Neural progenitor cell (in vitro differentiated cells): ENCODE measurements around the gene NAB2. TPM values are rescaled to one million over a fixed set of nuclear protein-coding genes. Genes with fewer than 3 reads are reported as not detected.

Experiments
- DNase-seq: peaks from one replicate; pipeline ENCODE4 v3.0.0-alpha.2; 2016; ENCODE audit warnings: low spot score
- H2AFZ ChIP-seq: fragments of 200-600 bp; sonication (generic); replicated peaks from 2 replicates; pipeline ENCODE4 v1.6.1; 2016; ENCODE audit warnings: antibody characterized with exemption
- H3F3A ChIP-seq: fragments of 200-600 bp; sonication (generic); 2 replicates; pipeline ENCODE4 v1.6.1; 2016; ENCODE audit warnings: antibody characterized with exemption, low read depth
- H3K27ac ChIP-seq: fragments of 200-600 bp; sonication (generic); 2 replicates; pipeline ENCODE4 v1.5.1; 2016; ENCODE audit warnings: mild to moderate bottlenecking
- H3K27me3 ChIP-seq: fragments of 200-600 bp; sonication (generic); 2 replicates; pipeline ENCODE4 v1.6.1; 2016; ENCODE audit warnings: mild to moderate bottlenecking, moderate library complexity
- H3K36me3 ChIP-seq: fragments of 200-600 bp; sonication (generic); 2 replicates; pipeline ENCODE4 v1.5.1; 2016
- H3K4me1 ChIP-seq: fragments of 200-600 bp; sonication (generic); 2 replicates; pipeline ENCODE4 v1.6.1; 2016; ENCODE audit warnings: mixed run types
- H3K4me2 ChIP-seq: fragments of 200-600 bp; sonication (generic); 2 replicates; pipeline ENCODE4 v1.6.1; 2016
- H3K4me3 ChIP-seq: fragments of 200-600 bp; sonication (generic); 2 replicates; pipeline ENCODE4 v1.5.1; 2016
- H3K79me2 ChIP-seq: fragments of 200-600 bp; sonication (generic); 2 replicates; pipeline ENCODE4 v1.6.1; 2016; ENCODE audit warnings: low read depth
- H3K9ac ChIP-seq: fragments of 200-600 bp; sonication (generic); 2 replicates; pipeline ENCODE4 v1.6.1; 2016
- H3K9me3 ChIP-seq: fragments of 200-600 bp; sonication (generic); 2 replicates; pipeline ENCODE4 v1.5.1; 2016; ENCODE audit warnings: low read depth
- H4K20me1 ChIP-seq: fragments of 200-600 bp; sonication (generic); 2 replicates; pipeline ENCODE4 v1.6.1; 2016; ENCODE audit warnings: low read depth
- H3K27ac Mint-ChIP-seq: 3 replicates; pipeline ENCODE4 v1.8.0; 2021; ENCODE audit warnings: mixed read lengths
- H3K27me3 Mint-ChIP-seq: 2 replicates; pipeline ENCODE4 v1.8.0; 2022; ENCODE audit warnings: low read depth, mild to moderate bottlenecking, inconsistent platforms, moderate library complexity, mixed read lengths; ENCODE audit not compliant: insufficient read depth
- H3K36me3 Mint-ChIP-seq: 3 replicates; pipeline ENCODE4 v1.8.0; 2021; ENCODE audit warnings: mixed read lengths
- H3K4me1 Mint-ChIP-seq: 3 replicates; pipeline ENCODE4 v1.8.0; 2021; ENCODE audit warnings: mixed read lengths
- H3K4me3 Mint-ChIP-seq: 3 replicates; pipeline ENCODE4 v1.8.0; 2021; ENCODE audit warnings: mild to moderate bottlenecking, moderate library complexity, mixed read lengths
- H3K9me3 Mint-ChIP-seq: 3 replicates; pipeline ENCODE4 v1.8.0; 2020; ENCODE audit warnings: mixed read lengths
- CTCF ChIP-seq: fragments of 200-600 bp; sonication (generic); IDR thresholded peaks from 2 replicates; pipeline ENCODE4 v1.5.1; 2017; ENCODE audit warnings: antibody characterized with exemption, mild to moderate bottlenecking
- EZH2 ChIP-seq: fragments of 200-600 bp; sonication (generic); IDR thresholded peaks from 2 replicates; pipeline ENCODE4 v1.6.1; 2017; ENCODE audit warnings: antibody characterized with exemption, mild to moderate bottlenecking, moderate library complexity
- EZH2phosphoT487 ChIP-seq: fragments of 200-600 bp; sonication (generic); IDR thresholded peaks from 2 replicates; pipeline ENCODE4 v1.6.1; 2017; ENCODE audit warnings: antibody characterized with exemption
- total RNA-seq: library from RNA; depleted of rRNA; stranded (reverse); fragments of >200 nt; gene quantifications from 2 replicates; pipeline ENCODE4 v1.2.3, GENCODE V29; 2015; ENCODE audit warnings: low replicate concordance

NAB2 gene
- total RNA-seq, 1 donor from 2014 or later: 19.8 TPM

GRCh38 chr12:57105011-57105753 lies 16.3 kb downstream of the NAB2 start:
- Histone ChIP-seq H3K4me1 (peaks cover 9% of the 10 kb centered on the region), H3F3A (peaks cover 1% of the 10 kb centered on the region), H3K4me3 (no peak overlapping the region), H3K9ac (no peak overlapping the region), H3K79me2 (peaks cover 3% of the 10 kb centered on the region), H3K27me3 (no peaks in the 10 kb centered on the region), H3K36me3 (no peaks in the 10 kb centered on the region), H2AFZ (no peak overlapping the region), H4K20me1 (no peaks in the 10 kb centered on the region), H3K27ac (no peak overlapping the region), H3K4me2 (no peak overlapping the region), H3K9me3 (no peaks in the 10 kb centered on the region)
- Mint-ChIP-seq H3K27ac (no peak overlapping the region), H3K4me1 (peaks cover 28% of the 10 kb centered on the region), H3K4me3 (no peak overlapping the region), H3K27me3 (peaks cover 12% of the 10 kb centered on the region), H3K36me3 (peaks cover 4% of the 10 kb centered on the region), H3K9me3 (peaks cover 2% of the 10 kb centered on the region)
- no peak for DNase-seq
- TF ChIP-seq EZH2phosphoT487 (no peak), EZH2 (no peak), CTCF (no peak)

- peaks cover 4% of the 10 kb centered on the region for H3K36me3 Mint-ChIP-seq
These were observed 17.3 kb downstream of the NAB2 start for GRCh38 chr12:57106021-57106708.

GRCh38 chr12:57107456-57108155 lies 18.7 kb downstream of the NAB2 start:
- H2AFZ ChIP-seq: no peak overlapping the region
- no peaks in the 10 kb centered on the region for H4K20me1 ChIP-seq
- H3K27ac ChIP-seq: no peak overlapping the region
- H3F3A ChIP-seq: peaks cover 20% of the 10 kb centered on the region
- no peak overlapping the region for H3K4me3 Mint-ChIP-seq
- peaks cover 2% of the 10 kb centered on the region for H3K9me3 Mint-ChIP-seq
- peaks cover 22% of the 10 kb centered on the region for H3K4me1 ChIP-seq
- H3K79me2 ChIP-seq: peaks cover 3% of the 10 kb centered on the region
- H3K27ac Mint-ChIP-seq: no peak overlapping the region
- TF ChIP-seq EZH2 (no peak), EZH2phosphoT487 (no peak), CTCF (no peak)
- H3K27me3 ChIP-seq: no peaks in the 10 kb centered on the region
- H3K27me3 Mint-ChIP-seq: peaks cover 12% of the 10 kb centered on the region
- H3K9ac ChIP-seq: no peak overlapping the region
- H3K9me3 ChIP-seq: no peaks in the 10 kb centered on the region
- peaks cover 41% of the 10 kb centered on the region for H3K4me1 Mint-ChIP-seq
- H3K4me3 ChIP-seq: no peak overlapping the region
- H3K36me3 ChIP-seq: no peaks in the 10 kb centered on the region
- peaks cover 4% of the 10 kb centered on the region for H3K36me3 Mint-ChIP-seq
- no peak overlapping the region for H3K4me2 ChIP-seq
- DNase-seq: no peak

More at GRCh38 chr12:57106021-57106708, 17.3 kb downstream of the NAB2 start:
- Mint-ChIP-seq H3K4me3 (no peak overlapping the region), H3K27me3 (peaks cover 12% of the 10 kb centered on the region), H3K27ac (no peak overlapping the region), H3K9me3 (peaks cover 2% of the 10 kb centered on the region), H3K4me1 (peaks cover 38% of the 10 kb centered on the region)
- Histone ChIP-seq H3K27me3 (no peaks in the 10 kb centered on the region), H3K36me3 (no peaks in the 10 kb centered on the region), H3K4me2 (no peak overlapping the region), H3K9ac (no peak overlapping the region), H2AFZ (no peak overlapping the region), H3K4me3 (no peak overlapping the region), H3K9me3 (no peaks in the 10 kb centered on the region), H3K27ac (no peak overlapping the region), H4K20me1 (no peaks in the 10 kb centered on the region), H3K4me1 (peaks cover 18% of the 10 kb centered on the region), H3F3A (peaks cover 11% of the 10 kb centered on the region), H3K79me2 (peaks cover 3% of the 10 kb centered on the region)
- DNase-seq: no peak
- TF ChIP-seq EZH2 (no peak), CTCF (no peak), EZH2phosphoT487 (no peak)
